ENCODE results near the gene UNC13C. TPM values are rescaled to one million over a fixed set of nuclear protein-coding genes. Genes with fewer than 3 reads are reported as not detected.

The UNC13C gene
- total and polyA plus RNA-seq, 10 of the 15 experiments (the other 5 are each of a cell fraction or from before 2014, with no cell fraction given), result 9.9 to 81.3 (median 25.0) TPM

DNA sequence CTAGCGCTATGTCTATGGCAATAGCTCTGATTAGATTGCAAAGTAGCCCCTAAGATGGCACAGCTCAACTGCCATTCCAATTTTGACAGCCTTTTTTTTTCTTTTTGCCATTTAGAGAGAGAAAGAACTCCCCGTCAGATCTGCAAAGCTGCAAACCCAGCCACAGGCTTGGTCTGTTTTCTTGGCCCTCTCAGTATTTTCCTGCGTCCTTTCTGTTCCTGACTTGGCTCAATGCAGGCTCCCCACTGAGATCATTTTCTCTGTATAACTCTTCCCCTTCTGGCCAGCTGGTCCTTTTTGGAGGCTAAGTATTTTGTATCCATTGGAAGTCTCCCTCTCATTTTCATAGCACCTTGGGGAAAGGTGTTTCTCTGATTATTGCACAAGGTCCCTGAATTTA lies 386.7 kb downstream of the UNC13C start (continued):
- TF ChIP-seq, protein P1, sequence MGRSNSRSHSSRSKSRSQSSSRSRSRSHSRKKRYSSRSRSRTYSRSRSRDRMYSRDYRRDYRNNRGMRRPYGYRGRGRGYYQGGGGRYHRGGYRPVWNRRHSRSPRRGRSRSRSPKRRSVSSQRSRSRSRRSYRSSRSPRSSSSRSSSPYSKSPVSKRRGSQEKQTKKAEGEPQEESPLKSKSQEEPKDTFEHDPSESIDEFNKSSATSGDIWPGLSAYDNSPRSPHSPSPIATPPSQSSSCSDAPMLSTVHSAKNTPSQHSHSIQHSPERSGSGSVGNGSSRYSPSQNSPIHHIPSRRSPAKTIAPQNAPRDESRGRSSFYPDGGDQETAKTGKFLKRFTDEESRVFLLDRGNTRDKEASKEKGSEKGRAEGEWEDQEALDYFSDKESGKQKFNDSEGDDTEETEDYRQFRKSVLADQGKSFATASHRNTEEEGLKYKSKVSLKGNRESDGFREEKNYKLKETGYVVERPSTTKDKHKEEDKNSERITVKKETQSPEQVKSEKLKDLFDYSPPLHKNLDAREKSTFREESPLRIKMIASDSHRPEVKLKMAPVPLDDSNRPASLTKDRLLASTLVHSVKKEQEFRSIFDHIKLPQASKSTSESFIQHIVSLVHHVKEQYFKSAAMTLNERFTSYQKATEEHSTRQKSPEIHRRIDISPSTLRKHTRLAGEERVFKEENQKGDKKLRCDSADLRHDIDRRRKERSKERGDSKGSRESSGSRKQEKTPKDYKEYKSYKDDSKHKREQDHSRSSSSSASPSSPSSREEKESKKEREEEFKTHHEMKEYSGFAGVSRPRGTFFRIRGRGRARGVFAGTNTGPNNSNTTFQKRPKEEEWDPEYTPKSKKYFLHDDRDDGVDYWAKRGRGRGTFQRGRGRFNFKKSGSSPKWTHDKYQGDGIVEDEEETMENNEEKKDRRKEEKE (IDR thresholded peaks at IDR 0.05), result no peak
- no peak for TF ChIP-seq NR2C1 (IDR thresholded peaks at IDR 0.05)

DNA sequence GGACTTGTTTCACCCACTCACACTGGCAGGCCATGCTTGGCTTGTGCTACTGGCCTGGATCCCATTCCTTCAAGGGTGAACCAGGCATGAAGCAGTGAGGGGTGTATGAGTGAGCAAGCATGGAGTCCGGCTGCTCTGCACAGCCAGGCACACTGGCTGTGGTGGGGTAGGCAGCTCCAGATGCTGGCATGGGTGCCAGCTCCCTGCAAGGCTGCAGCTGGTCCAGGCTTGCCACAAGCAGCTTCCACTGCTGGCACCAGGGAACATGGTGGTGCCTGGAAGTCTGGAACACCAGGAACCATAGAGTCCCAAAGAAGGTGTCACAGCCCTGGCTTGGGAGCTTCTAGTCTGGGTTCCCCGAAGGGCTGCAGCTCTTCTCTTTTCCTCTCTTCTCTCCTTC lies 395.1 kb downstream of the UNC13C start:
- H3K4me2 ChIP-seq (ENCODE audit: control insufficient read depth, insufficient read depth), result no peak overlapping the region
- RAD21 ChIA-PET (ENCODE audit: unreplicated experiment), result no interaction called here
- WGBS (ENCODE audit: insufficient coverage, insufficient replicate concordance, low lambda C conversion rate, missing lambda C conversion rate), result 0% methylated on average over 2 of the region's 2 CpGs
- TF ChIP-seq NR2C2 (IDR thresholded peaks at IDR 0.05; ENCODE audit: borderline replicate concordance, control insufficient read depth, insufficient read length, low read depth), result no peak
- TF ChIP-seq MXI1 (IDR thresholded peaks at IDR 0.05; ENCODE audit: low read depth, low read length), result no peak
- TF ChIP-seq, protein P2, sequence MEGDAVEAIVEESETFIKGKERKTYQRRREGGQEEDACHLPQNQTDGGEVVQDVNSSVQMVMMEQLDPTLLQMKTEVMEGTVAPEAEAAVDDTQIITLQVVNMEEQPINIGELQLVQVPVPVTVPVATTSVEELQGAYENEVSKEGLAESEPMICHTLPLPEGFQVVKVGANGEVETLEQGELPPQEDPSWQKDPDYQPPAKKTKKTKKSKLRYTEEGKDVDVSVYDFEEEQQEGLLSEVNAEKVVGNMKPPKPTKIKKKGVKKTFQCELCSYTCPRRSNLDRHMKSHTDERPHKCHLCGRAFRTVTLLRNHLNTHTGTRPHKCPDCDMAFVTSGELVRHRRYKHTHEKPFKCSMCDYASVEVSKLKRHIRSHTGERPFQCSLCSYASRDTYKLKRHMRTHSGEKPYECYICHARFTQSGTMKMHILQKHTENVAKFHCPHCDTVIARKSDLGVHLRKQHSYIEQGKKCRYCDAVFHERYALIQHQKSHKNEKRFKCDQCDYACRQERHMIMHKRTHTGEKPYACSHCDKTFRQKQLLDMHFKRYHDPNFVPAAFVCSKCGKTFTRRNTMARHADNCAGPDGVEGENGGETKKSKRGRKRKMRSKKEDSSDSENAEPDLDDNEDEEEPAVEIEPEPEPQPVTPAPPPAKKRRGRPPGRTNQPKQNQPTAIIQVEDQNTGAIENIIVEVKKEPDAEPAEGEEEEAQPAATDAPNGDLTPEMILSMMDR (IDR thresholded peaks at IDR 0.05 in 2 of 3, conservative IDR thresholded peaks at IDR 0.05 in 1 of 3; ENCODE audit: control insufficient read depth in 2 of 3, extremely low read depth in 1 of 3, insufficient read depth in 1 of 3, low read depth in 3 of 3, low read length in 3 of 3), result no peak
- TF ChIP-seq SP1 (IDR thresholded peaks at IDR 0.05; ENCODE audit: low read depth, low read length), result no peak
- no peak for TF ChIP-seq ATF7 (IDR thresholded peaks at IDR 0.05; ENCODE audit: low read depth)
- TF ChIP-seq, protein P3, sequence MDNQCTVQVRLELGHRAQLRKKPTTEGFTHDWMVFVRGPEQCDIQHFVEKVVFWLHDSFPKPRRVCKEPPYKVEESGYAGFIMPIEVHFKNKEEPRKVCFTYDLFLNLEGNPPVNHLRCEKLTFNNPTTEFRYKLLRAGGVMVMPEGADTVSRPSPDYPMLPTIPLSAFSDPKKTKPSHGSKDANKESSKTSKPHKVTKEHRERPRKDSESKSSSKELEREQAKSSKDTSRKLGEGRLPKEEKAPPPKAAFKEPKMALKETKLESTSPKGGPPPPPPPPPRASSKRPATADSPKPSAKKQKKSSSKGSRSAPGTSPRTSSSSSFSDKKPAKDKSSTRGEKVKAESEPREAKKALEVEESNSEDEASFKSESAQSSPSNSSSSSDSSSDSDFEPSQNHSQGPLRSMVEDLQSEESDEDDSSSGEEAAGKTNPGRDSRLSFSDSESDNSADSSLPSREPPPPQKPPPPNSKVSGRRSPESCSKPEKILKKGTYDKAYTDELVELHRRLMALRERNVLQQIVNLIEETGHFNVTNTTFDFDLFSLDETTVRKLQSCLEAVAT (IDR thresholded peaks at IDR 0.05), result no peak
- TF ChIP-seq, protein P4, sequence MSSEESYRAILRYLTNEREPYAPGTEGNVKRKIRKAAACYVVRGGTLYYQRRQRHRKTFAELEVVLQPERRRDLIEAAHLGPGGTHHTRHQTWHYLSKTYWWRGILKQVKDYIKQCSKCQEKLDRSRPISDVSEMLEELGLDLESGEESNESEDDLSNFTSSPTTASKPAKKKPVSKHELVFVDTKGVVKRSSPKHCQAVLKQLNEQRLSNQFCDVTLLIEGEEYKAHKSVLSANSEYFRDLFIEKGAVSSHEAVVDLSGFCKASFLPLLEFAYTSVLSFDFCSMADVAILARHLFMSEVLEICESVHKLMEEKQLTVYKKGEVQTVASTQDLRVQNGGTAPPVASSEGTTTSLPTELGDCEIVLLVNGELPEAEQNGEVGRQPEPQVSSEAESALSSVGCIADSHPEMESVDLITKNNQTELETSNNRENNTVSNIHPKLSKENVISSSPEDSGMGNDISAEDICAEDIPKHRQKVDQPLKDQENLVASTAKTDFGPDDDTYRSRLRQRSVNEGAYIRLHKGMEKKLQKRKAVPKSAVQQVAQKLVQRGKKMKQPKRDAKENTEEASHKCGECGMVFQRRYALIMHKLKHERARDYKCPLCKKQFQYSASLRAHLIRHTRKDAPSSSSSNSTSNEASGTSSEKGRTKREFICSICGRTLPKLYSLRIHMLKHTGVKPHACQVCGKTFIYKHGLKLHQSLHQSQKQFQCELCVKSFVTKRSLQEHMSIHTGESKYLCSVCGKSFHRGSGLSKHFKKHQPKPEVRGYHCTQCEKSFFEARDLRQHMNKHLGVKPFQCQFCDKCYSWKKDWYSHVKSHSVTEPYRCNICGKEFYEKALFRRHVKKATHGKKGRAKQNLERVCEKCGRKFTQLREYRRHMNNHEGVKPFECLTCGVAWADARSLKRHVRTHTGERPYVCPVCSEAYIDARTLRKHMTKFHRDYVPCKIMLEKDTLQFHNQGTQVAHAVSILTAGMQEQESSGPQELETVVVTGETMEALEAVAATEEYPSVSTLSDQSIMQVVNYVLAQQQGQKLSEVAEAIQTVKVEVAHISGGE (CRISPR knock-in tag; IDR thresholded peaks at IDR 0.05), result no peak
- TF ChIP-seq SIX5 (IDR thresholded peaks at IDR 0.05; ENCODE audit: low read depth, low read length, severe bottlenecking), result no peak

More for the DNA sequence above, 395.1 kb downstream of the UNC13C start:
- in situ Hi-C loops (cut with MboI), result no loop called here
- H3K27ac ChIP-seq (ENCODE audit: control insufficient read depth, insufficient read depth), result no peak overlapping the region
- H3K36me3 ChIP-seq (ENCODE audit: control insufficient read depth in 2 of 2, insufficient read depth in 2 of 2, low read length in 1 of 2), result no peaks in the 10 kb centered on the region
- H3K9ac ChIP-seq (ENCODE audit: control insufficient read depth, insufficient read depth, low read length), result no peak overlapping the region
- ChIA-PET POLR2A (no interaction called here), CTCF (interaction anchor here (1.5 to 2.4 kb wide), 2 partner anchors 9 to 14 kb away, joined by 4 to 5 read pairs; no protein-coding TSS in a partner anchor), SMC1A (ENCODE audit: uncharacterized antibody, unreplicated experiment) (interaction anchor here (1.0 to 1.5 kb wide), 5 partner anchors 9 to 179 kb away, joined by 3 to 5 read pairs (median 3); no protein-coding TSS in a partner anchor)
- H3K4me1 ChIP-seq (ENCODE audit: control insufficient read depth, insufficient read depth, low read length), result no peaks in the 10 kb centered on the region
- no peak overlapping the region for H2AFZ ChIP-seq (ENCODE audit: control insufficient read depth, low read depth, low read length)
- H4K20me1 ChIP-seq (ENCODE audit: control insufficient read depth, insufficient read depth), result no peaks in the 10 kb centered on the region
- ATAC-seq (no peak), DNase-seq (ENCODE audit: low read depth, low spot score) (no peak), FAIRE-seq (no peak)
- H3K9me3 ChIP-seq (replicated peaks; ENCODE audit: control insufficient read depth, insufficient read depth, low read length), result no peaks in the 10 kb centered on the region; the same call in 2 of the 3 replicates
- no peaks in the 10 kb centered on the region for H3K79me2 ChIP-seq (ENCODE audit: control insufficient read depth, insufficient read depth, low read length)
- no peaks in the 10 kb centered on the region for H3K27me3 ChIP-seq (replicated peaks in 1 of 2; ENCODE audit: control insufficient read depth in 2 of 2, insufficient read depth in 2 of 2, low read length in 1 of 2)
- H3K4me3 ChIP-seq, result no peak overlapping the region
- intact Hi-C loops (cut with micrococcal nuclease; ENCODE audit: unreplicated experiment), result no loop called here
- no TSS peak for BruUV-seq (replicated peaks)

Data from GM12878 (cell line).